IMR-90 (cell line): ENCODE measurements around the gene HMGCLL1. TPM values are rescaled to one million over a fixed set of nuclear protein-coding genes. Genes with fewer than 3 reads are reported as not detected.

Source experiments
- ATAC-seq: fragments of 200-7000 bp; cut with Tn5 transposase; 2 replicates; pipeline ENCODE4 v1.9.1; 2020; ENCODE audit warnings: low read depth, mild to moderate bottlenecking, moderate library complexity
- BruUV-seq: library from RNA; stranded (reverse); fragments of 400-500 nt; replicated peaks from 2 replicates; lab custom pipeline; 2021; lab: Mats Ljungman, UMichigan
- CTCF ChIA-PET: fragments of 300-600 bp; formaldehyde crosslinking; extraction: SDS; loops from one replicate; lab custom pipeline; 2021; ENCODE audit warnings: antibody characterized with exemption; lab: Yijun Ruan, JAX
- POLR2A ChIA-PET: fragments of 300-600 bp; sonication (Branson Sonifier 250); formaldehyde crosslinking; loops from one replicate; lab custom pipeline; 2022; ENCODE audit warnings: antibody characterized with exemption; ENCODE audit not compliant: unreplicated experiment; lab: Charles Lee
- DNase-seq: peaks from one replicate; pipeline ENCODE4 v3.0.0; 2013
- H2AFZ ChIP-seq: replicated peaks from 2 replicates; pipeline ENCODE3; 2013; ENCODE audit warnings: low read length, mild to moderate bottlenecking; ENCODE audit not compliant: poor library complexity
- H2AK5ac ChIP-seq: 2 replicates; pipeline ENCODE4 v1.6.1; 2013; ENCODE audit warnings: low read depth, low read length, inconsistent platforms
- H2AK9ac ChIP-seq: replicated peaks from 2 replicates; pipeline ENCODE3; 2013; ENCODE audit warnings: mild to moderate bottlenecking, low read depth, low read length, moderate library complexity; ENCODE audit not compliant: poor library complexity
- H2BK120ac ChIP-seq: 2 replicates; pipeline ENCODE4 v1.6.1; 2013; ENCODE audit warnings: low read depth, low read length, inconsistent platforms
- H2BK15ac ChIP-seq: 3 replicates; pipeline ENCODE4 v1.6.1; 2013; ENCODE audit warnings: low read depth, low read length, inconsistent platforms
- H2BK20ac ChIP-seq: 2 replicates; pipeline ENCODE4 v1.6.1; 2013; ENCODE audit warnings: low read depth, mild to moderate bottlenecking, inconsistent platforms, low read length, moderate library complexity
- H2BK5ac ChIP-seq: 2 replicates; pipeline ENCODE4 v1.6.1; 2013; ENCODE audit warnings: mild to moderate bottlenecking, low read depth, low read length, inconsistent platforms; ENCODE audit not compliant: poor library complexity, severe bottlenecking
- H3K14ac ChIP-seq: replicated peaks from 2 replicates; pipeline ENCODE4 v1.6.1; 2013; ENCODE audit warnings: low read depth, low read length, inconsistent platforms
- H3K18ac ChIP-seq: 2 replicates; pipeline ENCODE4 v1.6.1; 2013; ENCODE audit warnings: low read depth, low read length, control low read depth
- H3K23ac ChIP-seq: 2 replicates; pipeline ENCODE4 v1.6.1; 2013; ENCODE audit warnings: low read depth, low read length, inconsistent platforms
- H3K27ac ChIP-seq: 2 replicates; pipeline ENCODE4 v1.5.1; 2013; ENCODE audit warnings: mild to moderate bottlenecking, control low read depth, low read length; ENCODE audit not compliant: insufficient read depth
- H3K27me3 ChIP-seq: 2 replicates; pipeline ENCODE4 v1.6.1; 2013; ENCODE audit warnings: low read length; ENCODE audit not compliant: control insufficient read depth, insufficient read depth
- H3K36me3 ChIP-seq: 2 replicates; pipeline ENCODE4 v1.6.1; 2013; ENCODE audit warnings: low read length, mixed read lengths; ENCODE audit not compliant: control insufficient read depth, insufficient read depth
- H3K4ac ChIP-seq: 2 replicates; pipeline ENCODE4 v1.6.1; 2013; ENCODE audit warnings: low read depth, low read length, inconsistent platforms
- H3K4me1 ChIP-seq: 2 replicates; pipeline ENCODE4 v1.6.1; 2013; ENCODE audit warnings: low read length, mixed read lengths; ENCODE audit not compliant: control insufficient read depth, insufficient read depth
- H3K4me2 ChIP-seq: 2 replicates; pipeline ENCODE4 v1.6.1; 2013; ENCODE audit warnings: low read depth, mild to moderate bottlenecking, control low read depth, low read length, moderate library complexity
- H3K4me3 ChIP-seq: 2 replicates; pipeline ENCODE4 v1.5.1; 2013; ENCODE audit warnings: low read depth, mild to moderate bottlenecking, control low read depth, low read length, moderate library complexity; ENCODE audit not compliant: insufficient read depth
- H3K56ac ChIP-seq: 2 replicates; pipeline ENCODE4 v1.6.1; 2013; ENCODE audit warnings: low read length, inconsistent platforms; ENCODE audit not compliant: insufficient read depth; ENCODE audit errors: extremely low read depth
- H3K79me1 ChIP-seq, 2 experiments: 2 replicates each; pipeline ENCODE4 v1.6.1; 2013; ENCODE audit warnings: low read length in 2 of 2, inconsistent platforms in 1 of 2, low read depth in 1 of 2
- H3K9ac ChIP-seq: 2 replicates; pipeline ENCODE4 v1.6.1; 2013; ENCODE audit warnings: low read depth, low read length, control low read depth
- H3K9me1 ChIP-seq: 2 replicates; pipeline ENCODE4 v1.6.1; 2013; ENCODE audit warnings: low read length, inconsistent platforms; ENCODE audit not compliant: insufficient read depth
- H3K9me3 ChIP-seq: 2 replicates; pipeline ENCODE4 v1.6.1; 2013; ENCODE audit warnings: low read length; ENCODE audit not compliant: control insufficient read depth, insufficient read depth
- H4K20me1 ChIP-seq: 2 replicates; pipeline ENCODE4 v1.6.1; 2013; ENCODE audit warnings: low read length, inconsistent platforms; ENCODE audit not compliant: insufficient read depth
- H4K5ac ChIP-seq: 2 replicates; pipeline ENCODE4 v1.6.1; 2013; ENCODE audit warnings: mild to moderate bottlenecking, low read depth, low read length, control low read depth
- H4K8ac ChIP-seq, 2 experiments: 2 replicates each; pipeline ENCODE4 v1.6.1; 2013; ENCODE audit warnings: low read depth in 2 of 2, low read length in 2 of 2, control low read depth in 1 of 2, inconsistent platforms in 1 of 2
- H4K91ac ChIP-seq: 2 replicates; pipeline ENCODE4 v1.6.1; 2013; ENCODE audit warnings: low read depth, low read length, inconsistent platforms; ENCODE audit not compliant: insufficient read depth
- CEBPB ChIP-seq: IDR thresholded peaks from 2 replicates; pipeline ENCODE4 v1.6.1; 2012; ENCODE audit warnings: low read depth, low read length, improper control_type of control experiment
- CHD1 ChIP-seq: IDR thresholded peaks from 2 replicates; pipeline ENCODE4 v1.6.1; 2012; ENCODE audit warnings: low read depth, low read length, improper control_type of control experiment
- FOS ChIP-seq: fragments of 150-350 bp; IDR thresholded peaks from 2 replicates; pipeline ENCODE4 v1.6.1; 2016; ENCODE audit warnings: low read depth, low read length
- MXI1 ChIP-seq: IDR thresholded peaks from 2 replicates; pipeline ENCODE4 v1.6.1; 2012; ENCODE audit warnings: low read depth, mild to moderate bottlenecking, low read length, moderate library complexity, borderline replicate concordance
- POLR2A ChIP-seq: IDR thresholded peaks from 2 replicates; pipeline ENCODE4 v1.6.1; 2012; ENCODE audit warnings: mild to moderate bottlenecking, low read depth, low read length
- RAD21 ChIP-seq: IDR thresholded peaks from 2 replicates; pipeline ENCODE4 v1.6.1; 2012; ENCODE audit warnings: low read length, improper control_type of control experiment
- RFX5 ChIP-seq: IDR thresholded peaks from 2 replicates; pipeline ENCODE4 v1.8.0; 2012; ENCODE audit warnings: low read depth, mild to moderate bottlenecking, low read length, moderate library complexity
- SMC3 ChIP-seq: fragments of 150-350 bp; IDR thresholded peaks from 2 replicates; pipeline ENCODE4 v1.6.1; 2016; ENCODE audit warnings: low read depth, mild to moderate bottlenecking, antibody characterized with exemption, low read length, moderate library complexity
- WGBS, 2 experiments: methylation state at CpG; one replicate each; pipeline versions ENCODE4 v1.1.5 to v1.1.7; 2013; ENCODE audit warnings: missing lambda C conversion rate in 2 of 2; ENCODE audit not compliant: insufficient read length in 1 of 2; ENCODE audit errors: extremely low coverage in 2 of 2; 5-methylcytosine and 5-hydroxymethylcytosine counted together
- dilution Hi-C: fragments of 300-500 bp; cut with HindIII; formaldehyde crosslinking; loops from one replicate; pipeline ENCODE4 v1.14.3; 2018; ENCODE audit warnings: low sequenced_read_pairs; ENCODE audit not compliant: unreplicated experiment
- in situ Hi-C: fragments of 300-500 bp; cut with MboI; formaldehyde crosslinking; loops from 3 replicates; pipeline ENCODE4 v1.14.3; 2019; ENCODE audit warnings: low sequenced_read_pairs, inconsistent platforms, mixed read lengths
- intact Hi-C: fragments of 100-400 bp; cut with micrococcal nuclease; formaldehyde crosslinking; loops from 2 replicates; pipeline ENCODE4 v1.10.0; 2022
- polyA plus RNA-seq, 3 experiments: library from polyadenylated mRNA; depleted of rRNA; stranded (reverse); fragments of >200 nt; gene quantifications; 2 replicates each; pipeline ENCODE4 v1.2.3, GENCODE V29; 2012; ENCODE audit warnings: low replicate concordance in 1 of 3
- total RNA-seq: library from RNA; depleted of rRNA; stranded (reverse); fragments of >200 nt; gene quantifications from 2 replicates; pipeline ENCODE4 v1.2.3, GENCODE V29; 2012
- TF ChIP-seq, protein P1 (sequence below): fragments of 150-350 bp; IDR thresholded peaks from 2 replicates; pipeline ENCODE4 v1.6.1; 2017; ENCODE audit warnings: mild to moderate bottlenecking, antibody characterized with exemption, low read length, low read depth

Gene HMGCLL1
- total and polyA plus RNA-seq, 2 of the 4 experiments (the other 2 are of a cell fraction) = 0.03 TPM; not detected in 1

- no peak overlapping the region for H2BK20ac ChIP-seq
- no peaks in the 10 kb centered on the region for H4K20me1 ChIP-seq
- no peak overlapping the region for H2BK120ac ChIP-seq
- H4K8ac ChIP-seq = no peak overlapping the region
- CTCF ChIA-PET = no interaction called here
- TF ChIP-seq SMC3 (no peak), RFX5 (no peak), MXI1 (no peak), FOS (no peak), POLR2A (no peak), CEBPB (no peak), CHD1 (no peak), RAD21 (no peak)
- TF ChIP-seq, protein P1, sequence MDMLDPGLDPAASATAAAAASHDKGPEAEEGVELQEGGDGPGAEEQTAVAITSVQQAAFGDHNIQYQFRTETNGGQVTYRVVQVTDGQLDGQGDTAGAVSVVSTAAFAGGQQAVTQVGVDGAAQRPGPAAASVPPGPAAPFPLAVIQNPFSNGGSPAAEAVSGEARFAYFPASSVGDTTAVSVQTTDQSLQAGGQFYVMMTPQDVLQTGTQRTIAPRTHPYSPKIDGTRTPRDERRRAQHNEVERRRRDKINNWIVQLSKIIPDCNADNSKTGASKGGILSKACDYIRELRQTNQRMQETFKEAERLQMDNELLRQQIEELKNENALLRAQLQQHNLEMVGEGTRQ = no peak
- H3K4me2 ChIP-seq = no peak overlapping the region
- no peaks in the 10 kb centered on the region for H3K9me1 ChIP-seq
- no peak overlapping the region for H2BK5ac ChIP-seq
- no TSS peak for BruUV-seq
- DNase-seq (no peak), ATAC-seq (no peak)
- H3K36me3 ChIP-seq = no peaks in the 10 kb centered on the region
- H2AFZ ChIP-seq = no peak overlapping the region
- no peaks in the 10 kb centered on the region for H3K27me3 ChIP-seq
- H4K91ac ChIP-seq = no peak overlapping the region
- H4K5ac ChIP-seq = no peak overlapping the region
- H3K23ac ChIP-seq = no peak overlapping the region
- H3K4me1 ChIP-seq = no peaks in the 10 kb centered on the region
- no peak overlapping the region for H3K4ac ChIP-seq
- no peak overlapping the region for H3K18ac ChIP-seq
- dilution Hi-C loops = no loop called here
- H3K9me3 ChIP-seq = no peaks in the 10 kb centered on the region
- H3K9ac ChIP-seq = no peak overlapping the region
- no peak overlapping the region for H3K4me3 ChIP-seq
- no peak overlapping the region for H3K14ac ChIP-seq
- WGBS, 2 experiments = no CpG with 5 or more reads among the region's 3 CpGs
- no peaks in the 10 kb centered on the region for H3K79me1 ChIP-seq
- H2AK9ac ChIP-seq = no peak overlapping the region
- POLR2A ChIA-PET = no interaction called here
- intact Hi-C loops = no loop called here
- H2BK15ac ChIP-seq = no peak overlapping the region
- no peak overlapping the region for H3K27ac ChIP-seq
- in situ Hi-C loops = loop anchor here (10.0 kb wide), 2 partner anchors 264 to 324 kb away; no protein-coding TSS in a partner anchor
- no peak overlapping the region for H3K56ac ChIP-seq
- no peak overlapping the region for H2AK5ac ChIP-seq
These were observed 42.3 kb upstream of the HMGCLL1 start for GRCh38 chr6:55621244-55621643.
